HCT116 (cell line): Measurements from ENCODE around the gene ISCA2. TPM values are rescaled to one million over a fixed set of nuclear protein-coding genes. Genes with fewer than 3 reads are reported as not detected.

Experiments used
- ATAC-seq: fragments of 200-7000 bp; cut with Tn5 transposase; 2 replicates; pipeline ENCODE4 v1.9.1; 2020; ENCODE audit warnings: mild to moderate bottlenecking, moderate library complexity
- BruUV-seq: library from RNA; stranded (reverse); fragments of 400-500 nt; replicated peaks from 2 replicates; lab custom pipeline; 2021; lab: Mats Ljungman, UMichigan
- CTCF ChIA-PET: fragments of 300-600 bp; sonication (Branson Sonifier 250); formaldehyde crosslinking; loops from one replicate; lab custom pipeline; 2021; ENCODE audit warnings: antibody characterized with exemption; lab: Charles Lee
- POLR2A ChIA-PET: fragments of 300-600, 350-600 bp; sonication (Branson Sonifier 250); formaldehyde crosslinking; loops from one replicate; lab custom pipeline; 2021; ENCODE audit warnings: antibody characterized with exemption; lab: Charles Lee
- RAD21 ChIA-PET, 2 experiments: fragments of 300-600 bp; sonication (Branson Sonifier 250); formaldehyde crosslinking; loops; one replicate each; lab custom pipeline; 2023; ENCODE audit warnings: low total read pairs in 2 of 2; ENCODE audit not compliant: uncharacterized antibody in 2 of 2, unreplicated experiment in 2 of 2, low non-redundant PET in 1 of 2; lab: Charles Lee
- DNase-seq: peaks from one replicate; pipeline ENCODE4 v3.0.0-alpha.2; 2010; ENCODE audit warnings: low read depth, low spot score
- H2AFZ ChIP-seq: fragments of 200-600 bp; shearing (Covaris generic), sonication (generic); 2 replicates; pipeline ENCODE4 v1.6.1; 2017; ENCODE audit warnings: low read depth, mixed run types, mixed read lengths, antibody characterized with exemption, low read length; ENCODE audit not compliant: poor library complexity, severe bottlenecking
- H3K27ac ChIP-seq: 2 replicates; pipeline ENCODE4 v1.5.1; 2012; ENCODE audit warnings: low read depth, low read length
- H3K27me3 ChIP-seq: fragments of 200-600 bp; sonication (generic); 2 replicates; pipeline ENCODE4 v1.6.1; 2016; ENCODE audit warnings: mixed run types, low read length, mixed read lengths; ENCODE audit not compliant: insufficient read depth
- H3K36me3 ChIP-seq, 2 experiments: fragments of 200-500 bp in 1 of 2; fragments of 200-600 bp in 1 of 2; sonication (Bioruptor generic) in 1 of 2; sonication (generic) in 1 of 2; 2 replicates each; pipeline versions ENCODE4 v1.5.1 to v1.6.1; 2014 to 2016; ENCODE audit warnings: low read length in 2 of 2, inconsistent platforms in 1 of 2, mixed read lengths in 1 of 2, mixed run types in 1 of 2; ENCODE audit not compliant: insufficient read depth in 2 of 2, control insufficient read depth in 1 of 2
- H3K4me1 ChIP-seq, 2 experiments: fragments of 200-600 bp in 1 of 2; sonication (generic) in 1 of 2; 2 replicates each; pipeline versions ENCODE4 v1.5.1 to v1.6.1; 2012 to 2017; ENCODE audit warnings: low read length in 2 of 2, inconsistent platforms in 1 of 2, mild to moderate bottlenecking in 1 of 2, mixed read lengths in 1 of 2, mixed run types in 1 of 2, moderate library complexity in 1 of 2; ENCODE audit not compliant: insufficient read depth in 2 of 2, control insufficient read depth in 1 of 2
- H3K4me2 ChIP-seq: fragments of 200-600 bp; sonication (generic); 2 replicates; pipeline ENCODE4 v1.6.1; 2017; ENCODE audit warnings: mixed run types, low read length, mixed read lengths
- H3K4me3 ChIP-seq, 2 experiments: fragments of 200-600 bp in 1 of 2; sonication (generic) in 1 of 2; replicated peaks in 1 of 2; 2 replicates each; pipeline ENCODE4 v1.5.1; 2011 to 2016; ENCODE audit warnings: low read length in 2 of 2, control low read depth in 1 of 2, low read depth in 1 of 2, mild to moderate bottlenecking in 1 of 2, mixed read lengths in 1 of 2, mixed run types in 1 of 2
- H3K79me2 ChIP-seq: fragments of 200-600 bp; sonication (generic); 2 replicates; pipeline ENCODE4 v1.6.1; 2017; ENCODE audit warnings: mild to moderate bottlenecking, mixed run types, low read length, moderate library complexity, mixed read lengths; ENCODE audit not compliant: insufficient read depth
- H3K9ac ChIP-seq: fragments of 200-600 bp; sonication (generic); 2 replicates; pipeline ENCODE4 v1.6.1; 2016; ENCODE audit warnings: low read length, mixed read lengths
- H3K9me2 ChIP-seq: fragments of 200-600 bp; sonication (generic), shearing (Covaris generic); 2 replicates; pipeline ENCODE4 v1.6.1; 2017; ENCODE audit warnings: mixed run types, mild to moderate bottlenecking, moderate library complexity; ENCODE audit not compliant: insufficient read depth
- H3K9me3 ChIP-seq, 2 experiments: fragments of 200-500 bp in 1 of 2; fragments of 200-600 bp in 1 of 2; sonication (Bioruptor generic) in 1 of 2; sonication (generic) in 1 of 2; 2 replicates each; pipeline ENCODE4 v1.6.1; 2014 to 2017; ENCODE audit warnings: low read length in 2 of 2, mixed read lengths in 2 of 2, inconsistent platforms in 1 of 2, low read depth in 1 of 2, mild to moderate bottlenecking in 1 of 2, mixed run types in 1 of 2, moderate library complexity in 1 of 2; ENCODE audit not compliant: control insufficient read depth in 1 of 2, insufficient read depth in 1 of 2
- H4K20me1 ChIP-seq: fragments of 200-600 bp; sonication (generic), shearing (Covaris generic); 2 replicates; pipeline ENCODE4 v1.6.1; 2017; ENCODE audit warnings: mixed run types, mild to moderate bottlenecking, moderate library complexity; ENCODE audit not compliant: insufficient read depth
- JUND ChIP-seq: IDR thresholded peaks from 2 replicates; pipeline ENCODE4 v1.6.1; 2012
- RAD21 ChIP-seq: IDR thresholded peaks from 2 replicates; pipeline ENCODE4 v1.6.1; 2012; ENCODE audit warnings: low read depth, mild to moderate bottlenecking
- SP1 ChIP-seq: IDR thresholded peaks from 2 replicates; pipeline ENCODE4 v1.6.1; 2012; ENCODE audit warnings: low read depth
- SRF ChIP-seq: IDR thresholded peaks from 2 replicates; pipeline ENCODE4 v1.6.1; 2012; ENCODE audit warnings: low read depth
- YY1 ChIP-seq: IDR thresholded peaks from 2 replicates; pipeline ENCODE4 v1.6.1; 2011; ENCODE audit warnings: low read length, low read depth, moderate library complexity, mild to moderate bottlenecking; ENCODE audit not compliant: insufficient replicate concordance; ENCODE audit errors: extremely low read depth
- intact Hi-C: fragments of 100-400 bp; cut with micrococcal nuclease; formaldehyde crosslinking; loops from 2 replicates; pipeline ENCODE4 v1.10.0; 2022
- total RNA-seq: library from RNA; stranded (reverse); gene quantifications from one replicate; pipeline ENCODE4 v1.2.1, GENCODE V29; 2021; ENCODE audit not compliant: unreplicated experiment
- TF ChIP-seq, protein P1 (sequence below): IDR thresholded peaks from 2 replicates; pipeline ENCODE4 v1.6.1; 2012; ENCODE audit warnings: low read depth
- TF ChIP-seq, protein P2 (sequence below), 3 experiments: fragments of 200-600 bp in 1 of 3; sonication (generic) in 1 of 3; IDR thresholded peaks in 2 of 3; conservative IDR thresholded peaks in 1 of 3; 2 replicates each; pipeline ENCODE4 v1.5.1; 2012 to 2017; ENCODE audit warnings: low read depth in 2 of 3, low read length in 2 of 3, antibody characterized with exemption in 1 of 3, borderline replicate concordance in 1 of 3, control low read depth in 1 of 3, mild to moderate bottlenecking in 1 of 3, mixed read lengths in 1 of 3, mixed run types in 1 of 3, moderate library complexity in 1 of 3; ENCODE audit not compliant: insufficient read depth in 1 of 3
- TF ChIP-seq, protein P3 (sequence below): IDR thresholded peaks from 2 replicates; pipeline ENCODE4 v1.6.1; 2012

The ISCA2 gene
- total RNA-seq, 1 experiment from 2014 or later: 27.5 TPM

DNA sequence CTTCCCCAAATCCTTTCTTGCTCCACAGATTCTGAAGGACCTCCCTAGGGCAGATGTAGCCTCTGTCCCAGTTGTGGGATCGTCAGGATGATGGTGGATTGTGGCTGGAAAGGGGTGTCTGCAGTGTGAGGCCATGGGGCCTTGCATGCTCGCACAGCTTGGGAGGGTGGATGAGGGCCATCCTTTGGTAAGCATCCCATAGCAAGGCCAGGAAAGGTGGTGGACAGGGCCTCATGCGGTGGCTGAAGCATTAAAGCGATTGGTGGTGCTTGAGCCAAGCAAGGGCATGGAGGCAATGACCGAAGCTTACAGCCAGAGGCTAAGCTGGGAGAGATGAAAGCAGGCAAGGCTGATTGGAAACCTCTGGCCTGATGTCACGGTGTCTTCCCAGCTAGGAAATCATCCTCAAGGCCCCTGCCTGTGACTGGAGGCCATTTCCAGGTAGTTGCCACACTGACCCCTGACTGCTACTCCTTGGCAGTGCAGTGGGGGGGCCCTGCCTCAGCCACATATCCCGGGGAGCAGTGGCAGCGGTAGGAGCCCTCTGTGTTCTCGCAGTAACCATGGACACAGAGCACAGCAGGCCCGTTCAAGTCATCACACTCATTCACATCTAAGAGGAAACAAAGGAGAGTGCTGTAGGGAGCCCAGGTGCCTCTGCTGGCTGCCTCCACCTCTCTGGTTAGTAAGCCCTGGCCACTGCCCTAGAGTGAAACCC, 7.0 kb downstream of the ISCA2 start:
- intact Hi-C loops: no loop called here
- POLR2A ChIA-PET: no interaction called here
- RAD21 ChIA-PET: no interaction called here
- DNase-seq (no peak), ATAC-seq (peak; percentile 40)
- Histone ChIP-seq H3K9me2 (no peaks in the 10 kb centered on the region), H3K4me3 (no peak overlapping the region), H3K9ac (no peak overlapping the region), H3K36me3 (no peaks in the 10 kb centered on the region), H3K4me1 (peaks cover 0 to 15% of the 10 kb centered on the region in 2 experiments; a peak in 2 of 4 replicates), H3K79me2 (no peaks in the 10 kb centered on the region), H3K27ac (no peak overlapping the region), H2AFZ (no peak overlapping the region), H3K4me2 (no peak overlapping the region), H4K20me1 (no peaks in the 10 kb centered on the region), H3K27me3 (no peaks in the 10 kb centered on the region), H3K9me3 (no peaks in the 10 kb centered on the region)
- TF ChIP-seq, protein P1, sequence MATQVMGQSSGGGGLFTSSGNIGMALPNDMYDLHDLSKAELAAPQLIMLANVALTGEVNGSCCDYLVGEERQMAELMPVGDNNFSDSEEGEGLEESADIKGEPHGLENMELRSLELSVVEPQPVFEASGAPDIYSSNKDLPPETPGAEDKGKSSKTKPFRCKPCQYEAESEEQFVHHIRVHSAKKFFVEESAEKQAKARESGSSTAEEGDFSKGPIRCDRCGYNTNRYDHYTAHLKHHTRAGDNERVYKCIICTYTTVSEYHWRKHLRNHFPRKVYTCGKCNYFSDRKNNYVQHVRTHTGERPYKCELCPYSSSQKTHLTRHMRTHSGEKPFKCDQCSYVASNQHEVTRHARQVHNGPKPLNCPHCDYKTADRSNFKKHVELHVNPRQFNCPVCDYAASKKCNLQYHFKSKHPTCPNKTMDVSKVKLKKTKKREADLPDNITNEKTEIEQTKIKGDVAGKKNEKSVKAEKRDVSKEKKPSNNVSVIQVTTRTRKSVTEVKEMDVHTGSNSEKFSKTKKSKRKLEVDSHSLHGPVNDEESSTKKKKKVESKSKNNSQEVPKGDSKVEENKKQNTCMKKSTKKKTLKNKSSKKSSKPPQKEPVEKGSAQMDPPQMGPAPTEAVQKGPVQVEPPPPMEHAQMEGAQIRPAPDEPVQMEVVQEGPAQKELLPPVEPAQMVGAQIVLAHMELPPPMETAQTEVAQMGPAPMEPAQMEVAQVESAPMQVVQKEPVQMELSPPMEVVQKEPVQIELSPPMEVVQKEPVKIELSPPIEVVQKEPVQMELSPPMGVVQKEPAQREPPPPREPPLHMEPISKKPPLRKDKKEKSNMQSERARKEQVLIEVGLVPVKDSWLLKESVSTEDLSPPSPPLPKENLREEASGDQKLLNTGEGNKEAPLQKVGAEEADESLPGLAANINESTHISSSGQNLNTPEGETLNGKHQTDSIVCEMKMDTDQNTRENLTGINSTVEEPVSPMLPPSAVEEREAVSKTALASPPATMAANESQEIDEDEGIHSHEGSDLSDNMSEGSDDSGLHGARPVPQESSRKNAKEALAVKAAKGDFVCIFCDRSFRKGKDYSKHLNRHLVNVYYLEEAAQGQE: no peak
- no peak for TF ChIP-seq YY1
- TF ChIP-seq, protein P2, sequence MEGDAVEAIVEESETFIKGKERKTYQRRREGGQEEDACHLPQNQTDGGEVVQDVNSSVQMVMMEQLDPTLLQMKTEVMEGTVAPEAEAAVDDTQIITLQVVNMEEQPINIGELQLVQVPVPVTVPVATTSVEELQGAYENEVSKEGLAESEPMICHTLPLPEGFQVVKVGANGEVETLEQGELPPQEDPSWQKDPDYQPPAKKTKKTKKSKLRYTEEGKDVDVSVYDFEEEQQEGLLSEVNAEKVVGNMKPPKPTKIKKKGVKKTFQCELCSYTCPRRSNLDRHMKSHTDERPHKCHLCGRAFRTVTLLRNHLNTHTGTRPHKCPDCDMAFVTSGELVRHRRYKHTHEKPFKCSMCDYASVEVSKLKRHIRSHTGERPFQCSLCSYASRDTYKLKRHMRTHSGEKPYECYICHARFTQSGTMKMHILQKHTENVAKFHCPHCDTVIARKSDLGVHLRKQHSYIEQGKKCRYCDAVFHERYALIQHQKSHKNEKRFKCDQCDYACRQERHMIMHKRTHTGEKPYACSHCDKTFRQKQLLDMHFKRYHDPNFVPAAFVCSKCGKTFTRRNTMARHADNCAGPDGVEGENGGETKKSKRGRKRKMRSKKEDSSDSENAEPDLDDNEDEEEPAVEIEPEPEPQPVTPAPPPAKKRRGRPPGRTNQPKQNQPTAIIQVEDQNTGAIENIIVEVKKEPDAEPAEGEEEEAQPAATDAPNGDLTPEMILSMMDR (IDR thresholded peaks at IDR 0.05 in 2 of 3, conservative IDR thresholded peaks at IDR 0.05 in 1 of 3; ENCODE audit: borderline replicate concordance in 1 of 3, insufficient read depth in 1 of 3, low read depth in 2 of 3, low read length in 2 of 3): no peak
- no peak for TF ChIP-seq JUND
- TF ChIP-seq SP1: no peak
- TF ChIP-seq, protein P3, sequence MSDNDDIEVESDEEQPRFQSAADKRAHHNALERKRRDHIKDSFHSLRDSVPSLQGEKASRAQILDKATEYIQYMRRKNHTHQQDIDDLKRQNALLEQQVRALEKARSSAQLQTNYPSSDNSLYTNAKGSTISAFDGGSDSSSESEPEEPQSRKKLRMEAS: no peak
- TF ChIP-seq RAD21: no peak
- TF ChIP-seq SRF: no peak
- CTCF ChIA-PET: no interaction called here
- BruUV-seq: no TSS peak
